Astrocyte of the hippocampus (primary cell): ENCODE results near the gene SPATA31D4.
A peak's percentile ranks its signal among the peaks of the same experiment; 100 is the strongest.

Experiments used
- DNase-seq: peaks from one replicate; pipeline ENCODE4 v3.0.0; 2011; ENCODE audit warnings: low read depth, low spot score

SPATA31D4 gene

GRCh38 chr9:81964218-81965171 lies 36.3 kb downstream of the SPATA31D4 start:
- no peak for DNase-seq

GRCh38 chr9:81968026-81968425 lies 39.8 kb downstream of the SPATA31D4 start:
- no peak for DNase-seq

- peak; percentile 47 for DNase-seq
These were observed 41.7 kb downstream of the SPATA31D4 start for GRCh38 chr9:81969971-81970370.

DNA sequence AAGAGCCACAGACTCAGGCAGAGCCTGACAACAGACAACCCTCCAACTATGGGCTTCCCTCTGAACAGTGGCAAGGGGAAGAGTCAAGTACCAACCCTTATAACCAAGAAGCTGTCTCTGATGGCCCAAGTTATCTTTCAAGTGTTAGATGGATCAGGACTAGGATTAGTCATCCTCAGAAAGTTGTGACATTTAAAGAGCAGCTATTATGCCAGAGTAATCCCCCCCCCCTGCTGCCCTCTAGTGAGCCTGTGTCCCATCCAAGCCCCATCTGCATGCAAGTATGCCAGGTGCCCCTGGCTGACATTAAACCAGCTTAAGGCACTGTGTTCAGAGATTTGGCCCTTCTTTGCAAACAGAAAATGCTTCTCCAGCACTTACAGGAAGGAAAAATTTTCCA lies 43.5 kb downstream of the SPATA31D4 start:
- no peak for DNase-seq

DNA sequence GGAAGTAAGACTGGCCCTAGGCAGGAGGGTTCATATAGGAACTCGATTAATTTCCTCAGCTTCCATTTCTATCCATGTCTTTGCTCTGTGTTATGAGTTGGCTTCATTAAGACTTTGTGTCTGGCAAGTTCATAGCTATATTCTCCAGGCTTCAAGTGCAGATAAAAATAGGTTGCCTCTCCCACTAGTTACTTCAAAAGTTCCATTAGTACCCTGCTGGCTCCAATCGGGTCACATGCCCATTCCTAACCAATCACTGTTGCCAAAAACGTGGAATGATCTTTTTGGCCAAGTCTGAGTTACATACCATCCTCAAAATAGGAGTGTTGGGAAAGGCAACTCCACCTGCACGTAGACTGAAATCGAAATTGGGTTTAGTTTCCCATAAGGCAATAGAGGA lies 46.5 kb downstream of the SPATA31D4 start:
- no peak for DNase-seq

- no peak for DNase-seq
These were observed 48.1 kb downstream of the SPATA31D4 start for GRCh38 chr9:81976351-81976750.

- no peak for DNase-seq
These were observed 51.0 kb downstream of the SPATA31D4 start for GRCh38 chr9:81979196-81979595.

GRCh38 chr9:81980568-81980967 lies 52.3 kb downstream of the SPATA31D4 start:
- no peak for DNase-seq

DNA sequence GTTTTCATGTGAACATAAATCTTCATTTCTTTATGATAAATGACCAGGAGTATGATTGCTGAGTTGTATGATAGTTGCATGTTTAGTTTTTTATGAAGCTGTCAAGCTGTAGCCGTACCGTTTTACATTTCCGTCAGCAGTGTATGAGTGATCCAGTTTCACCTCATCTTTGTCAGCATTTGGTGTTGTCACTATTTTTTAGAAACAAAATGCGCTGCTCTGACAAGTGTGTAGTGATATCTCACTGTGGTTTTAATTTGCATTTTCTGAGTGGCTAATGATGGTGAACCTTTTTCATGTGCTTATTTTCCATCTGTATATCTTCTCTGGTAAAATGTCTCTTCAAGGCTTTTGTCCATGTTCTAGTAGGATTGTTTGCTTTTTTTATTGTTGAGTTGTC lies 53.7 kb downstream of the SPATA31D4 start:
- DNase-seq: no peak
